SH-SY5Y (cell line): ENCODE measurements around the gene SYT17.

ENCODE experiments used
- GATA2 ChIP-seq: IDR thresholded peaks from 2 replicates; pipeline ENCODE4 v1.6.1; 2011; ENCODE audit warnings: mild to moderate bottlenecking, low read depth, low read length
- GATA3 ChIP-seq: IDR thresholded peaks from 2 replicates; pipeline ENCODE4 v1.6.1; 2011; ENCODE audit warnings: low read depth, mild to moderate bottlenecking, low read length, moderate library complexity

DNA sequence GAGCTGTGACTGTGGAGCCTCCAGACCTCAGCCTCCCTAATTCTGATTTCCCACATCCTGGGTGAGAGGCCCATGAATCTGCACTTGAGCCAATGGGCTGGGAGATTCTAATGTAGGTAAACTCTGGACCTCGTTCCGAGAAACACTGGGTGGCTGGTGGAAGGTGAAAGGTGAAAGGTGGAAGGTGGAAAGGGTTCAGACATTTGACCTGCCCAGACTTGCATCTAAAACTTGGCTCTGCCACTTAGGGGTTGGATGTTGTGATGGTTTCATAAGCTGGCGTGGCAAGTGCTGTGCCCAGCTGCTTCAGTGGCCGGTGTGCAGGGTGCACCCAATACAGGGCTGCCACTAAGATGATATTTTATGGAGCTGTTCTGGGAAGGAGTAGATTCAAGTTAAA lies 24.8 kb downstream of the SYT17 start:
- no peak for TF ChIP-seq GATA3
- no peak for TF ChIP-seq GATA2
